ENCODE data around the gene RTEL1.

Gene RTEL1

DNA sequence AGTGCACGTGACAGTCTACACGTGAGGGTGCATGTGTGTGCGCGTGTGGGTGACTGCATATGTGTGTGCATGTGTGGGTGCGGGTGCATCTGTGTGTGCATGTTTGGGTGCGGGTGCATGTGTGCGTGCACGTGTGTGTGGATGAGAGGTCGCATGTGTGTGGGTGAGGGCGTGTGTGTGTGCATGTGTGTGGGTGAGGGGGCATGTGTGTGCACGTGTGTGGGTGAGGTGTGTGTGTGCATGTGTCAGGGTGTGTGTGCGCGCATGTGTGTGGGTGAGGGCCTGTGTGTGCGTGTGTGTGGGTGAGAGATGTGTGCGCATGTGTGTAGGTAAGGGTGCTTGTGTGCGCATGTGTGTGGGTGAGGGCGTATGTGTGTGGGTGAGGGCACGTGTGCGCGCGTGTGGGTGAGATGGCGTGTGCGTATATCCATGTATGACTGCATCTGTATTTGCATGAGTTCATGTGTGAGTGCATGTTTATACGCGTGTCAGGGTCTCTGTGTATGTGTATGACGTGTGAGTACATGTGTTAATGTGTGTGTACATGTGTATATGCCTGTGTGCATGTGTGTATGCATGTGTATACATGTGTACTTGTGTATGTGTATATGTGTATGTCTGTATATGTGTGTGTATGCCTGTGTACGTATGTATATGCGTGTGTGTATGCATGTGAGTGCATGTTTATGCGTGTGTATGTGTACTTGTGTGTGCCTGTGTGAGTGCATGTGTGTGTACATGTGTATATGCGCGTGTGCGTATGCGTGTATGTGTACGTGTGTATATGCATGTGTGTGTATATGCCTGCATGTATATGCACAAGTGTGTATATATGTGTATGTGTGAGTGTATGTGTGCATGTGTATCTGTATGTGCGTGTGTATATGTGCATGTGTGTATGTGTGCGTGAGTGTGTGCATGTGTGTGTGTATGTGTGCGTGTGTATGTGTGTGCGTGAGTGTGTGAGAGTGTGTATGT is 74.3 kb downstream of the RTEL1 start:
- DNase-seq = no peak

DNA sequence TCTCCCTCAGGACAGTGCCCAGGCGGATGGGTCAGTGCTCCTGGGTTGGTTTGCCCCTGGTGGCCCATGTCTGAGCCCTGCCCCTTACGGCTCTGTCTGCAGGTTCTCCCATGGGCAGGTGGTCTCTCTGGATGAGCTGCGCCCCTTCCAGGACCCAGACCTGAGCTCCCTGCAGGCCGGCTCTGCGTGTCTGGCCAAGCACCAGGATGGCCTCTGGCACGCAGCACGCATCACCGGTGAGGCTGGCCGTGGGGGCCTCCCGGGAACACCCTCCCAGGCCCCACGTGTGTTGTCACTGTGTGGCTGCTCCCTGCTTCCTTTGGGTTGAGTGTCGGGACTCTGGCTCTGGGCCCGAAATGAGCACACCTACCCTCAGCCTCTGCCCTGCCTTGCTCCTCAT is 75.0 kb downstream of the RTEL1 start:
- DNase-seq = no peak

DNA sequence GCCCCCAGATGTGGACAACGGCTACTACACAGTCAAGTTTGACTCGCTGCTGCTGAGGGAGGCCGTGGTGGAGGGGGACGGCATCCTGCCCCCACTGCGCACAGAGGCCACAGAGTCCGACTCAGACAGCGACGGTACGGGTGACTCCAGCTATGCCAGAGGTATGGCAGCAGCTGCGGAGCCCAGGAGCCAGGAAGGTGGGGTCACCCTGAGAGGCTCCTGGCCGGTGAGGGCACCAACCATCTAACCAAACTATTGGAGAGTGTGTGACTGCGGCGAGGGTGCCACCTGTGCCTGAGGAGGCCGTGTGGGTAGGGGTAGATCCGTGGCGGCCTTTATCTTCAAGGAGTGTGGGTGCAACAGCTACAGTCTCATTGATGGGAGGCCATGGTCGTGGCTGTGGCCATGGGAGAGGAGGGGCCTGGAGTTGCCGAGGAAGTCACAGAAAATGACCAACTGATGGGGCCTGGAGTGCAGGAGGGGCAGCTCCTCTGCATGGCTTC is 75.5 kb downstream of the RTEL1 start:
- DNase-seq = no peak

DNA sequence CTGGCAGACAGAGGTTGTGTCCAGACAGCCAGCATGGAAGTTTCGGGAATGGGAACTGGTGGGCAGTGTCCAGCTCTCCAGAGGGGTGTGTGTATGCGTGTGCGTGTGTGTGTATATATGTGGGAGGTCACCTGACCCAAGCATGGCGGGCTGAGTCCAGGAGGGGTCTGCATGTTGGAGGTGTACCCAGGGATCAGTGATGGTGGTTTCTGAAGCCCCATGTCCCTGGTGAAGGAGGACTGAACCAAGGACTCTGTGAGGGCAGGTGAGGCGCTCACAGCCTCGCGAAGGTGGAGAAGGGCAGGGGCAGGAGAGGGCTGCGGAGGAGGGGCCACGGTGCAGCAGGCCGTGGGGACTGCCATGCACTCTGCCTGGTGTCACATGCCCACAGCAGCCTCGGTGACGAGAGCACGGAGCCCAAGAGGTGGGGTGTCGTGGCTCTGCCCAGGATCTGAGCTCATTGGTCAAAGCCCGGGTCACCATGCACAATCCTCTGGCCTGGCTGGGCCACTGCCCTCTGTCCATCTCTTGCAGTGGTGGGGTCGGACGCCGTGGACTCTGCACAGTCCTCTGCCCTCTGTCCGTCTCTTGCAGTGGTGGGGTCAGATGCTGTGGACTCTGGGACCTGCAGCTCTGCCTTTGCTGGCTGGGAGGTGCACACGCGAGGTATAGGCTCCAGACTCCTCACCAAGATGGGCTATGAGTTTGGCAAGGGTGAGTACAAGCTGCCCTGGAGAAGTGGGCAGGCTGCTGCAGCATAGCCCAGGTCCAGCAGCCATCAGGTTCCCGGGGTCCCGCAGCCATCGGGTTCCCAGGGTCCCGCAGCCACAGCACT is 76.2 kb downstream of the RTEL1 start:
- DNase-seq = no peak

DNA sequence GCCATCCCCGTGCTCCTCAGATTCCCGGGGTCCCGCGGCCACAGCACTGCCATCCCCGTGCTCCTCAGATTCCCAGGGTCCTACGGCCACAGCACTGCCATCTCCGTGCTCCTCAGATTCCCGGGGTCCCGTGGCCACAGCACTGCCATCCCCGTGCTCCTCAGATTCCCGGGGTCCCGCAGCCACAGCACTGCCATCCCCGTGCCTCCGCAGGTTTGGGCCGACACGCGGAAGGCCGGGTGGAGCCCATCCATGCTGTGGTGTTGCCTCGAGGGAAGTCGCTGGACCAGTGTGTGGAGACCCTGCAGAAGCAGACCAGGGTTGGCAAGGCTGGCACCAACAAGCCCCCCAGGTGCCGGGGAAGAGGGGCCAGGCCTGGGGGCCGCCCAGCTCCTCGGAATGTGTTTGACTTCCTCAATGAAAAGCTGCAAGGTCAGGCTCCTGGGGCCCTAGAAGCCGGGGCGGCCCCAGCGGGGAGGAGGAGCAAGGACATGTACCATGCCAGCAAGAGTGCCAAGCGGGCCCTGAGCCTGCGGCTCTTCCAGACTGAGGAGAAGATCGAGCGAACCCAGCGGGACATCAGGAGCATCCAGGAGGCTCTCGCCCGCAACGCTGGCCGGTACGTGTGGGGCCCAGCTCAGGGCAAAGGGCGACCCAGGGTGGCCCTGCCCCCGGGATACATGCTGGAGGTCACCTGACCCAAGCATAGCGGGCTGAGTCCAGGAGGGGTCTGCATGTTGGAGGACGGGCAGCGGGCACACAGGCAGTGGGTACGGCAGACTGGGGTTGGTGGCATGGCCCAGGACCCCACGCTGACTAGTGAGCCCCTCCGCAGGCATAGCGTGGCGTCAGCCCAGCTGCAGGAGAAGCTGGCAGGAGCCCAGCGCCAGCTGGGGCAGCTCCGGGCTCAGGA is 77.1 kb downstream of the RTEL1 start:
- DNase-seq = no peak

DNA sequence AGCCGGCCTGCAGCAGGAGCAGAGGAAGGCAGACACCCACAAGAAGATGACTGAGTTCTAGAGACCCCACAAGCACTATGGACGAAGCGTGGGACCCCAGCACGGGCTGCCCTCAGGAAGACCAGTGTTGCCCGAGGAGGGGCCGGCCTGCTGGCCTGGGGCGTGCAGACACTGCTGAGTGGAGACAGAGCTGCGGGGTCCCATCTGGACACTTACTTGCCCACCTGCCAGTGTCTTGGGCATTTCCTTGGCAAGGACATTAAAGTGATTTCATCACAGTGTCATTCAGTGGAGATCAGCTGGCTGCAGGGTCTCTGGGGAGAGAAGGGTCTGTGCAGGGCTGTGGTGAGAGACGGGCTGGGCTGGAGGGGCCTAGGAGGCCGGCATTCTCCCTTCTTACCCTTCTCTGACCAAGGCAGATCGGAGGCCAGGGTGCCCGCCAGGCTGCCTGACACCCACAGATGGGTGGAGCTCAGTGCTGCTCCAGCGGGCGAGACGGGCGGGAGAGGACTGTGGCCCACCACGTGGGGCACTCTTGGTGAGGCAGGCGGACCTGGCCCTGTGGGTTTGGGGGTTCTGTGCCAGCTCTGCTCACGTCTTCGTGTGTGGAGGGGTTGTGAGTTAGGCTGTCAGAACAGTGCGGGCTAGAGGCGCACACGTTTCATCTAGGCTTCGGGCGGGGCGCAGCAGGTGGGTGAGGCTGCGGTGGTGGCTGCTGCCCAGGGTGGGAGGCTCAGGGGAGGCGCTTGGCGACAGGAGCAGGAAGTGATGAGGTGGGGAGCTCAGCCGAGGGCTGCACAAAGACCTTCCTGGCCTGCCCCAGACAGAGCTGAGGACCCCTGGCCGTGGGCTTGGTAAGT is 78.0 kb downstream of the RTEL1 start, which contains the start of gene LIME1:
Gene LIME1, plus strand, starts transcription at position 806 of the 860 bp plus-strand sequence. CDS start 886 bp downstream, outside the sequence.
- DNase-seq = peak in 1 of 3 donors; percentile 16

DNA sequence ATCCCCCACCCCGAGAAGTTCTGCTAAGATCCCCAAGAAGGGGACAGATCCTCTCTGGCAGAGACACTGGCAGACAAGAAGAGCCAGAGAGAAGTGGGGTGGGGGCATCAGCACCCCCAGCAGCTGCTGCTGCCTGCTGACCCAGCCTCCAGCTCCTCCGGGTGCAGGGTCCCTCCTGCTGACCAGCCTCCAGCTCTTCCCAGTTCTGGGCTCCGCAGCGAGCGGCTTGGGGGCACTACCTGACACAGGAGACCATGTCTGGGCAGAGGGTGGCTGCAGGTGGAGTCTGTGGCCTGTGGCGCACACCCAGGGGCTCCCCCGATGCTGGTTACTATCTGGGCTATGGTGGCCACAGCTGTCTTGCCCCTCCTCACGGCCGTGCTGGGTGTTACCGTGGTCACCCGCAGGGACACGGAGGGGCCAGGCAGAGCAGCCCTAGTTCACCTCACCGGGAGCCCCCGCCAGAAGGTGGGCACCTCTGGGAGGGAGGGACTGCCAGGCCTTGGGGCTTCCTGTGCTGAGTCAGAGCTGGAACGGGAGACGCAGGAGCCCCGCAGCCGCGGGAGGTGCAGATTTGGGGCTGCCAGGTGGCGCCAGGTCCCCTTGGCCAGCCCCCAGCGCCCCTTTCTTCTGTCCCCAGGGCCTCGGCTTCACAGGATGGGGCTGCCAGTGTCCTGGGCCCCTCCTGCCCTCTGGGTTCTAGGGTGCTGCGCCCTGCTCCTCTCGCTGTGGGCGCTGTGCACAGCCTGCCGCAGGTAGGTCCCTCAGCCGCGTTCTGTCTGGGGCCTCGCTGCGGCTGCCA is 79.0 kb downstream of the RTEL1 start:
- DNase-seq = peak in 1 of 3 donors; percentile 9

DNA sequence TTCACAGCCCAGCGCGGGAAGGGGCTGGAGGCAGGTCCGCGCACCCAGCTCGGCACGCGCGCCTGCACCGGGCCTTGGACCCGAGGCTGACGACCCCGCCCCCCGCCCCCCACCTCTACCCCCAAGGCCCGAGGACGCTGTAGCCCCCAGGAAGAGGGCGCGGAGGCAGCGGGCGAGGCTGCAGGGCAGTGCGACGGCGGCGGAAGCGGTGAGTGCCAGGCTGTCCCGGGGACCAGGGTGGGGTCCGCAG is 79.5 kb downstream of the RTEL1 start:
- DNase-seq = no peak

DNA sequence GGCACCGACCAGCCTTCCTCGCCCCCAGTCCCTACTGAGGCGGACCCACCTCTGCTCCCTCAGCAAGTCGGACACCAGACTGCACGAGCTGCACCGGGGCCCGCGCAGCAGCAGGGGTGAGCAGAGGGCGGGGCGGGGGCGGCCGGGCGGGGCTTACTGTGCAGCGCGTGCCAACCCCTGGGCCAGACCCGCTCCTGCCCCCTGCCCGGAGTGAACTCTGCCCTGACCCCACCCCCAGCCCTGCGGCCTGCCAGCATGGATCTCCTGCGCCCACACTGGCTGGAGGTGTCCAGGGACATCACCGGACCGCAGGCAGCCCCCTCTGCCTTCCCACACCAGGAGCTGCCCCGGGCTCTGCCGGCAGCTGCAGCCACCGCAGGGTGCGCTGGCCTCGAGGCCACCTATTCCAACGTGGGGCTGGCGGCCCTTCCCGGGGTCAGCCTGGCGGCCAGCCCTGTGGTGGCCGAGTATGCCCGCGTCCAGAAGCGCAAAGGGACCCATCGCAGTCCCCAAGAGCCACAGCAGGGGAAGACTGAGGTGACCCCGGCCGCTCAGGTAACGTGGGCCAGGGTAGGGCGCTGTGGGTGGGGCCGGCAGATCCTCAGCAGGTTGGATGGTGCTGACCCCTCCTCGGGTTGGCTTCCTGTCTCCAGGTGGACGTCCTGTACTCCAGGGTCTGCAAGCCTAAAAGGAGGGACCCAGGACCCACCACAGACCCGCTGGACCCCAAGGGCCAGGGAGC is 80.0 kb downstream of the RTEL1 start:
- DNase-seq = peak in 2 of 3 donors; percentile 13 to 36

DNA sequence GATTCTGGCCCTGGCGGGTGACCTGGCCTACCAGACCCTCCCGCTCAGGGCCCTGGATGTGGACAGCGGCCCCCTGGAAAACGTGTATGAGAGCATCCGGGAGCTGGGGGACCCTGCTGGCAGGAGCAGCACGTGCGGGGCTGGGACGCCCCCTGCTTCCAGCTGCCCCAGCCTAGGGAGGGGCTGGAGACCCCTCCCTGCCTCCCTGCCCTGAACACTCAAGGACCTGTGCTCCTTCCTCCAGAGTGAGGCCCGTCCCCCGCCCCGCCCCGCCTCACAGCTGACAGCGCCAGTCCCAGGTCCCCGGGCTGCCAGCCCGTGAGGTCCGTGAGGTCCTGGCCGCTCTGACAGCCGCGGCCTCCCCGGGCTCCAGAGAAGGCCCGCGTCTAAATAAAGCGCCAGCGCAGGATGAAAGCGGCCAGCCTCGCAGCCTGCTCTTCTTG is 80.6 kb downstream of the RTEL1 start:
- peak in 2 of 3 donors; percentile 43 to 62 for DNase-seq

DNA sequence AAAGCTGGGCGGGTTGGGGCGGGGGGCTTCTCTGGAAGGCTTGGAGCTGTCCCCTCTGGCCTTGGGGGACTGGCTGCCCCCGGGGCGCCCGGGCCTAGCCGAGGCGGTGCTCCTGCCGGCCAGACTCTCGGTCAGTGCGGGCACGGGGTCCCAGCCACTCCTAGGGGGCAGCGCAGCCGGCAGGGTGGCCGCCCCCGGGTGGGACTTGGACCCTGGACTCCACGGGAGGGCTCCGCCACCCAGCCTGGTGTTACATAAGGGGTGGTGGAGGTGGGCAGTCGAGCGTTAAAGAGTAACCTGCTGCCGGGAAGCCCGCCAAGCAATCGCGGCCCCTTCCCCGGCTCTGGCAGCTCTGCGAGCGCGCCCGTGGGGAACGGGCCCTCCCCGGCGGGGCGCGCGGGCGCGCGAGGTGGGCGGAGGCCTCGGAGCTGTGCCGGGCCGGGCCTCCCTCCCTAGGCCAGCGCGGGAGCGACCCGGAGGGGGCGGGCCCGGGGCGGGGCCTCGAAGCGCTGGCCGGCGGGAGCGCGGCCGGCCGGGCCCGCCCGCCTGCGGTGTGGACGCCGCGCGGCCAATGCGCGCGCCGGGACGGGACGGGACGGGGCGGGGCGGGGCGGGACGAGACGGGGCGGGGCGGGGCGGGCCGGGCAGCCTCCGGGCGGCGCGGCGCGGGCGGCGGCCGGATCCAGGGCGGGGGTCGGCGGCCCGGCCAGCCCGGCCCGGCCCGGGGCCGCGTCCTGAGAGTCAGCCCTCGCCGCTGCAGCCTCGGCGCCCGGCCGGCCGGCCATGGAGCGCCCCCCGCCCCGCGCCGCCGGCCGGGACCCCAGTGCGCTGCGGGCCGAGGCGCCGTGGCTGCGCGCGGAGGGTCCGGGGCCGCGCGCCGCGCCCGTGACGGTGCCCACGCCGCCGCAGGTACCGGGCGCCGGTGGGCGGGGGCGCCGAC is 81.3 kb downstream of the RTEL1 start, which contains the start of gene SLC2A4RG:
Gene SLC2A4RG, plus strand, starts transcription at position 647 of the 940 bp plus-strand sequence. Its CDS starts 137 bp downstream, at position 784.
- peak; percentile 89 to 98 (median 96) for DNase-seq

DNA sequence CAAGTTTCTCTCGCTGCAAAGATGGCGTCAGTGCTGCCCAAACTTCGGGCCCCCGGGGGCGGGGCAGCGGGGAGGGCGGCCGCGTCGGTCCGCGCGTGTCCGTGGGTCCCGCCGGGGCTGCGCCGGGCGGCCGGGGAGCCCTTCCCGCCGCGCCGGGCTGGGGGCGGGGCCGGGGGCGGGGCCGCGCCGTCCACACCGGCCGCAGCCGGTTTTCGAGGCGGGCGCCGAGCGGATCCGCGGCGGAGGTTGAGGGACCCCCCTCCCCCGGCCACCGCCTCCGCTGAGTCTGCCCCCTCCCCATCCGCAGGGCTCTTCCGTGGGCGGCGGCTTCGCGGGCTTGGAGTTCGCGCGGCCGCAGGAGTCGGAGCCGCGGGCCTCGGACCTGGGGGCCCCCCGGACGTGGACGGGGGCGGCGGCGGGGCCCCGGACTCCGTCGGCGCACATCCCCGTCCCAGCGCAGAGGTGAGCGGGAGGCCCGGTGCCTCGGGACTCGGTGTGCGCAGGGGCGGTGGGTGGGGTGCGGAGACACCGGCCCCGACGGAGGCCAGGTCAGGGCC is 82.0 kb downstream of the RTEL1 start:
- DNase-seq = peak; percentile 47 to 78 (median 51)

DNA sequence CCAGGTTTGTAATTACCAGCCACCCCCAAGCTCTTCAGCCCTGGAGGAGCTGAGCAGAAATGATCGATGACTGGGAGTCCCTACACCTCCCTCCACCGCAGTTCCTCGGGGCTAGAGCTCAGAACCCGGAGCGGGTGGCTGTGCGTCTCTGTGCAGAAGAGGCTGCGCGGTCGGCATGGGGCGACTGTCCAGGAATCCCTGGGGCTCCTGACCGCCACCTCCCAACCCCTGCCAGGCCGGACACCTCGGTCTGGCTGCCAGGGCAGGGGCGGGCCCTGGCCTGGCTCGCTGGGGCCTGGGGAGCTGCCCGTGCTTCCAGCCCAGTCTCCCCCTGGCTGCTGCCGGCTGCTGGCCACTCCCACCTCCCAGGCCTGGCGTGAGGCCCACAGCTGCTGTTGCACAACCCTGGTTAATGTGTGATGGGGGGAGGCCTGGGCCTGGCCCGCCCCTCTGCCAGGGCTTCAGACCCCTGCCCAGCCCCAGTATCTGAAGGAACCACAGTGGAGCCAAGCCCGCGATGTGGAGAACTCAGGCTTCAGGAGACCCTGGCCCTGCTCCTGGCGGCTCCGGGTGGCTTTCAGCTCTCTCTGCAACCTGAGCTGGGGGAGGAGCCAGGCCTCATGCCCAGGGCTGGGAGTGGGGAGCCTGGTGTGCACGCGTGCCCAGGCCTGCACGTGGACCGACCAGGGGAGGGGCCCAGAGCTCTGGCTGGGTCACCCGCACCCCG is 82.7 kb downstream of the RTEL1 start:
- DNase-seq = peak; percentile 68 to 82 (median 68)

DNA sequence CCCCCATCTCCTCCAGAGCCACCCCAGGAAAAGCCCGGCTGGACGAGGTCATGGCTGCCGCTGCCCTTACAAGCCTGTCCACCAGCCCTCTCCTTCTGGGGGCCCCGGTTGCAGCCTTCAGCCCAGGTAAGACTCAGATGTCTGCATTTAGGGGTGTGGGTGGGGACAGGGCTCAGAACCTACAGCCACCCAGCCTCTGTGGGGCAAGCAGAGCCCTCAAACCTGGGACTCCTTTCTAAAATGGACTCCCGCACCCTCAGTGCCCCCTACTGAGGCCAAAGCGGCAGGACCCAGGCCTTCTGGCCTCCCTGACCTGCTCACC is 83.2 kb downstream of the RTEL1 start:
- peak in 1 of 3 donors; percentile 40 for DNase-seq

DNA sequence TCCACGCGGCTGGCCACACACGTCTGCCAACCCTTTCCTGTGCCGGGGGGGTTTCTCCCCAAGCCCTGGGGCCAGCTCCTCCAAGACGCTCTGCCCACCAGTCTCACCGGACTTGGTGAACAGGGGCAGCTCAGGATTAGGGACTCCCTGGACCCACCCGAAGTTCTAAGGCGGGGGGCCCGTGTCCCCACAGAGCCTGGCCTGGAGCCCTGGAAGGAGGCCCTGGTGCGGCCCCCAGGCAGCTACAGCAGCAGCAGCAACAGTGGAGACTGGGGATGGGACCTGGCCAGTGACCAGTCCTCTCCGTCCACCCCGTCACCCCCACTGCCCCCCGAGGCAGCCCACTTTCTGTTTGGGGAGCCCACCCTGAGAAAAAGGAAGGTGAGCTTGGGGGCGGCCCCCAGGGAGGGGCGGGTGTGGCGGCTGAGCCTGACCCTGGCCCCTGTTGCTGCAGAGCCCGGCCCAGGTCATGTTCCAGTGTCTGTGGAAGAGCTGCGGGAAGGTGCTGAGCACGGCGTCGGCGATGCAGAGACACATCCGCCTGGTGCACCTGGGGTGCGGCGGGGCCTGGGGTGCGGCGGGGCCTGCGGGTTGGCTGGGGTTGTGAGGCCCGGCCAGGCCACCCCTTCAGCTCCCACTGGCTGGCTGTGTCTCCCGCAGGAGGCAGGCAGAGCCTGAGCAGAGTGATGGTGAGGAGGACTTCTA is 83.7 kb downstream of the RTEL1 start:
- no peak for DNase-seq

DNA sequence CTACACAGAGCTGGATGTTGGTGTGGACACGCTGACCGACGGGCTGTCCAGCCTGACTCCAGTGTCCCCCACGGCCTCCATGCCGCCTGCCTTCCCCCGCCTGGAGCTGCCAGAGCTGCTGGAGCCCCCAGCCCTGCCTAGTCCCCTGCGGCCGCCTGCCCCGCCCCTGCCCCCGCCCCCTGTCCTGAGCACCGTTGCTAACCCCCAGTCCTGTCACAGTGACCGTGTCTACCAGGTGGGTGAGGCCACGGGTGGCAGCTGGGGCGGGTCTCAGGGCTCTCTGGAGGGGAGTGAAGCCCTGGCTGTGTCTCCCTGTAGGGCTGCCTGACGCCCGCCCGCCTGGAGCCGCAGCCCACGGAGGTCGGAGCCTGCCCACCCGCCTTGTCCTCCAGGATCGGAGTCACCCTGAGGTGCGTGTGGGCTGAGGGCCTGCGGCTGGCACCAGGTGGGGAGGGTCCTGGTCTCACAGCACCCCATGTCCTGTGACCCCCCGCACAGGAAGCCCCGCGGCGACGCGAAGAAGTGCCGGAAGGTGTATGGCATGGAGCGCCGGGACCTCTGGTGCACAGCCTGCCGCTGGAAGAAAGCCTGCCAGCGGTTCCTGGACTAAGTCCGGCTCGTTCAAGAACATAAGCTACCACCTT is 84.4 kb downstream of the RTEL1 start:
- DNase-seq = no peak
